HEK293 (cell line): ENCODE results near the gene TTLL13.

Experiments
- AEBP2 ChIP-seq: fragments of 450-650 bp; formaldehyde crosslinking; IDR thresholded peaks from 2 replicates; pipeline ENCODE4 v1.5.1; 2016; ENCODE audit warnings: missing biosample characterization, missing genetic modification characterization, borderline replicate concordance
- CTCF ChIP-seq: fragments of 450-650 bp; formaldehyde crosslinking; IDR thresholded peaks from 2 replicates; pipeline ENCODE4 v1.5.1; 2016; ENCODE audit warnings: missing biosample characterization, missing genetic modification characterization
- EGR2 ChIP-seq: fragments of 450-650 bp; formaldehyde crosslinking; IDR thresholded peaks from 2 replicates; pipeline ENCODE4 v1.5.1; 2016; ENCODE audit warnings: low read depth, missing biosample characterization, missing genetic modification characterization
- PRDM4 ChIP-seq: fragments of 450-650 bp; formaldehyde crosslinking; IDR thresholded peaks from 2 replicates; pipeline ENCODE4 v1.5.1; 2017; ENCODE audit warnings: missing biosample characterization, missing genetic modification characterization
- YY1 ChIP-seq: fragments of 450-650 bp; formaldehyde crosslinking; IDR thresholded peaks from 2 replicates; pipeline ENCODE4 v1.5.1; 2018; ENCODE audit warnings: missing biosample characterization, missing genetic modification characterization
- TF ChIP-seq, protein P1 (sequence below): sonication (generic); formaldehyde crosslinking; IDR thresholded peaks from 2 replicates; pipeline ENCODE4 v1.8.1; 2022; ENCODE audit warnings: mild to moderate bottlenecking, moderate library complexity, missing genetic modification reagents

DNA sequence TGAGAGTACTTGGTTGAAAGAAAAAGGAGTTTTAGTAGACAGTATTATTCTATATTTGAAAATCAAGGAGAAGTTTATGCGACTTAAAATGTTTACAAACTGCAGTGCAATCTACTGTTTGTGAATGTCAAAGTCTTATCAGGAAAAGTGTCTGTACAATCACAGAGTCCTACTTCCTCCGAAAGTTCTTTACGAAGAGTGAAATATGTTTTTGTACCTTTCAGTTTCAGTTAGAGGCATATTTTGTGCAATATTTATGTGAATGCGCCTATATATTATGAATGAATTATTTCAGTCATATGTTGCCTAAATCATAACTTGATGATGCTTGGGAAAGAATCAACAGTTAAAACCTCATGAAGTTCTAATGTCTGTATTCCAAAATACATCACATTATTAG lies 47.7 kb downstream of the TTLL13 start:
- TF ChIP-seq CTCF (tag by site-specific recombination) (no peak), YY1 (tag by site-specific recombination) (no peak), PRDM4 (tag by site-specific recombination) (no peak), AEBP2 (no peak), EGR2 (tag by site-specific recombination) (no peak)
- TF ChIP-seq, protein P1, sequence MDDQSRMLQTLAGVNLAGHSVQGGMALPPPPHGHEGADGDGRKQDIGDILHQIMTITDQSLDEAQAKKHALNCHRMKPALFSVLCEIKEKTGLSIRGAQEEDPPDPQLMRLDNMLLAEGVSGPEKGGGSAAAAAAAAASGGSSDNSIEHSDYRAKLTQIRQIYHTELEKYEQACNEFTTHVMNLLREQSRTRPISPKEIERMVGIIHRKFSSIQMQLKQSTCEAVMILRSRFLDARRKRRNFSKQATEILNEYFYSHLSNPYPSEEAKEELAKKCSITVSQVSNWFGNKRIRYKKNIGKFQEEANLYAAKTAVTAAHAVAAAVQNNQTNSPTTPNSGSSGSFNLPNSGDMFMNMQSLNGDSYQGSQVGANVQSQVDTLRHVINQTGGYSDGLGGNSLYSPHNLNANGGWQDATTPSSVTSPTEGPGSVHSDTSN (CRISPR knock-in tag) = no peak
